Hepatocyte (in vitro differentiated cells): Measurements from ENCODE around the gene COPS9. TPM values are rescaled to one million over a fixed set of nuclear protein-coding genes. Genes with fewer than 3 reads are reported as not detected.

Experiments
- DNase-seq: peaks from one replicate; pipeline ENCODE4 v3.0.0-alpha.2; 2016; ENCODE audit warnings: low spot score
- H2AFZ ChIP-seq: fragments of 200-600 bp; sonication (generic); 2 replicates; pipeline ENCODE4 v1.6.0; 2016; ENCODE audit warnings: antibody characterized with exemption, mild to moderate bottlenecking
- H3K27ac ChIP-seq: fragments of 200-600 bp; sonication (generic); 2 replicates; pipeline ENCODE4 v1.5.1; 2016; ENCODE audit warnings: mild to moderate bottlenecking
- H3K27me3 ChIP-seq: fragments of 200-600 bp; sonication (generic); 2 replicates; pipeline ENCODE4 v1.6.1; 2016
- H3K36me3 ChIP-seq: fragments of 200-600 bp; sonication (generic); replicated peaks from 2 replicates; pipeline ENCODE4 v1.5.1; 2016; ENCODE audit warnings: low read depth; ENCODE audit not compliant: insufficient read depth
- H3K4me1 ChIP-seq: fragments of 200-600 bp; sonication (generic); 2 replicates; pipeline ENCODE4 v1.5.1; 2016; ENCODE audit warnings: mild to moderate bottlenecking, moderate library complexity; ENCODE audit not compliant: insufficient read depth
- H3K4me2 ChIP-seq: fragments of 200-600 bp; sonication (generic); 2 replicates; pipeline ENCODE4 v1.6.0; 2016
- H3K4me3 ChIP-seq: fragments of 200-600 bp; sonication (generic); 2 replicates; pipeline ENCODE4 v1.5.1; 2016; ENCODE audit warnings: mild to moderate bottlenecking
- H3K79me2 ChIP-seq: fragments of 200-600 bp; sonication (generic); 2 replicates; pipeline ENCODE4 v1.6.0; 2017; ENCODE audit warnings: mild to moderate bottlenecking
- H3K9me2 ChIP-seq: fragments of 200-600 bp; sonication (generic); replicated peaks from 2 replicates; pipeline ENCODE4 v1.6.0; 2017; ENCODE audit warnings: mild to moderate bottlenecking; ENCODE audit not compliant: insufficient read depth
- H3K9me3 ChIP-seq: fragments of 200-600 bp; sonication (generic); 2 replicates; pipeline ENCODE4 v1.5.1; 2016; ENCODE audit warnings: low read depth, mild to moderate bottlenecking
- H4K20me1 ChIP-seq: fragments of 200-600 bp; sonication (generic); 2 replicates; pipeline ENCODE4 v1.6.0; 2016; ENCODE audit warnings: mild to moderate bottlenecking; ENCODE audit not compliant: insufficient read depth, poor library complexity, severe bottlenecking
- EZH2 ChIP-seq: fragments of 200-600 bp; sonication (generic); IDR thresholded peaks from 2 replicates; pipeline ENCODE4 v1.6.1; 2016; ENCODE audit warnings: antibody characterized with exemption, mild to moderate bottlenecking, borderline replicate concordance
- EZH2phosphoT487 ChIP-seq: fragments of 200-600 bp; sonication (generic); IDR thresholded peaks from one replicate; pipeline ENCODE4 v1.6.1; 2018; ENCODE audit warnings: antibody characterized with exemption, mild to moderate bottlenecking, low read depth, moderate library complexity; ENCODE audit not compliant: unreplicated experiment, severe bottlenecking
- WGBS: methylation state at CpG from one replicate; pipeline ENCODE4 v1.1.6; 2016; ENCODE audit warnings: low lambda C conversion rate; ENCODE audit errors: missing lambda C conversion rate; 5-methylcytosine and 5-hydroxymethylcytosine counted together
- polyA plus RNA-seq: library from polyadenylated mRNA; unstranded; fragments of >200 nt; fragmentation: Nextera tagmentation; extraction: Ambion mirVana; gene quantifications from 2 replicates; pipeline ENCODE4 v1.2.1, GENCODE V29; 2016
- total RNA-seq: library from RNA; depleted of rRNA; stranded (reverse); fragments of >200 nt; gene quantifications from 2 replicates; pipeline ENCODE4 v1.2.3, GENCODE V29; 2014
- TF ChIP-seq, protein P1 (sequence below): fragments of 200-600 bp; sonication (generic); IDR thresholded peaks from 2 replicates; pipeline ENCODE4 v1.5.1; 2016; ENCODE audit warnings: antibody characterized with exemption, mild to moderate bottlenecking; ENCODE audit not compliant: poor library complexity

Gene COPS9
- total and polyA plus RNA-seq, 2 experiments from 2014 or later = 109 to 300 TPM

DNA sequence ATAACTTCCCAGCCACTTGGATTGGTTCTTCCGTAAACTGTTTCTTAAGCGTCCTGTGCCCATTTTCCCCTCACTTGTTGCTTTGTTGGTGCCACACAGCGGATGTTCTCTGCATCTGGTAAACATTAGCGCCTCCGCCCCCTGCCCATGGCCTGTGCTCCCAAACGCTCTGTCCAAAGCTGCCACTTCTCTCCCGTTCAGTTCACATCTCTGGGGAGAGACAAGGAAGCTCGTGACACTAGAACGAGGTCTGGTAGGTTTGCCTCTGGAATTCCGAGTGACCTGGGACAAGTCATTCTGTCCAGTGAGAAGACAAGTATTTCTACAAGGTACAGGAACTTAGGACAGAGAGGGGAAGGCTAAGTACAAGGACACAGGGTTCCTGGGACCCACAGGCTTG is 9.4 kb downstream of the COPS9 start:
- H4K20me1 ChIP-seq = no peaks in the 10 kb centered on the region
- WGBS = 93% methylated on average over 10 of the region's 10 CpGs
- H3K9me3 ChIP-seq = no peaks in the 10 kb centered on the region
- no peaks in the 10 kb centered on the region for H3K79me2 ChIP-seq
- H3K9me2 ChIP-seq = no peaks in the 10 kb centered on the region
- TF ChIP-seq, protein P1, sequence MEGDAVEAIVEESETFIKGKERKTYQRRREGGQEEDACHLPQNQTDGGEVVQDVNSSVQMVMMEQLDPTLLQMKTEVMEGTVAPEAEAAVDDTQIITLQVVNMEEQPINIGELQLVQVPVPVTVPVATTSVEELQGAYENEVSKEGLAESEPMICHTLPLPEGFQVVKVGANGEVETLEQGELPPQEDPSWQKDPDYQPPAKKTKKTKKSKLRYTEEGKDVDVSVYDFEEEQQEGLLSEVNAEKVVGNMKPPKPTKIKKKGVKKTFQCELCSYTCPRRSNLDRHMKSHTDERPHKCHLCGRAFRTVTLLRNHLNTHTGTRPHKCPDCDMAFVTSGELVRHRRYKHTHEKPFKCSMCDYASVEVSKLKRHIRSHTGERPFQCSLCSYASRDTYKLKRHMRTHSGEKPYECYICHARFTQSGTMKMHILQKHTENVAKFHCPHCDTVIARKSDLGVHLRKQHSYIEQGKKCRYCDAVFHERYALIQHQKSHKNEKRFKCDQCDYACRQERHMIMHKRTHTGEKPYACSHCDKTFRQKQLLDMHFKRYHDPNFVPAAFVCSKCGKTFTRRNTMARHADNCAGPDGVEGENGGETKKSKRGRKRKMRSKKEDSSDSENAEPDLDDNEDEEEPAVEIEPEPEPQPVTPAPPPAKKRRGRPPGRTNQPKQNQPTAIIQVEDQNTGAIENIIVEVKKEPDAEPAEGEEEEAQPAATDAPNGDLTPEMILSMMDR = no peak
- no peak for TF ChIP-seq EZH2phosphoT487
- TF ChIP-seq EZH2 = no peak
- H3K27me3 ChIP-seq = no peaks in the 10 kb centered on the region
- no peak overlapping the region for H3K4me2 ChIP-seq
- no peak overlapping the region for H3K27ac ChIP-seq
- no peak overlapping the region for H2AFZ ChIP-seq
- H3K36me3 ChIP-seq = no peaks in the 10 kb centered on the region
- H3K4me3 ChIP-seq = no peak overlapping the region
- no peak for DNase-seq
- no peaks in the 10 kb centered on the region for H3K4me1 ChIP-seq

DNA sequence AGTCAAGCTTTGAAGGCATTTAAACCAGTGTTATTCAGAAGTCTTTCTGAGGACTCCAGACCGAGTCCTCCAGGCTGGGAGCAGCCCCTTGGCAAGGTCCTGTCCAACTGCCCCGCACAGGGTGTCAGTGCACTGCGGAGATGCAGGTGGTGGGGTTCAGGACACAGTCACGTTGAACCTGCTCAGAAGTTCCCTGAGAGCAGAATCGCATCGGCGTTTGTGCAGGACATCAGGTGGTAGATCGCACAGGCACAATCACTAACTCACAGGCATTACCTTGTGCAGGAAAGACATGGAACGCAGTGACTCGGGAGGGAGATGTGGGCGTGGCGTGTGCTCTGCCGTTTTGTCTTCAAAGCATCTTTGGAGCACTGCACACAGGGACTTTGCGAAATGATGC is 10.4 kb downstream of the COPS9 start:
- H4K20me1 ChIP-seq = no peaks in the 10 kb centered on the region
- H3K4me2 ChIP-seq = no peak overlapping the region
- H3K4me3 ChIP-seq = no peak overlapping the region
- H3K9me3 ChIP-seq = no peaks in the 10 kb centered on the region
- no peak overlapping the region for H2AFZ ChIP-seq
- no peaks in the 10 kb centered on the region for H3K36me3 ChIP-seq
- no peak for TF ChIP-seq EZH2phosphoT487
- H3K4me1 ChIP-seq = no peaks in the 10 kb centered on the region
- H3K79me2 ChIP-seq = no peaks in the 10 kb centered on the region
- WGBS = 96% methylated on average over 14 of the region's 14 CpGs
- H3K27ac ChIP-seq = no peak overlapping the region
- no peaks in the 10 kb centered on the region for H3K27me3 ChIP-seq
- no peaks in the 10 kb centered on the region for H3K9me2 ChIP-seq
- DNase-seq = no peak

DNA sequence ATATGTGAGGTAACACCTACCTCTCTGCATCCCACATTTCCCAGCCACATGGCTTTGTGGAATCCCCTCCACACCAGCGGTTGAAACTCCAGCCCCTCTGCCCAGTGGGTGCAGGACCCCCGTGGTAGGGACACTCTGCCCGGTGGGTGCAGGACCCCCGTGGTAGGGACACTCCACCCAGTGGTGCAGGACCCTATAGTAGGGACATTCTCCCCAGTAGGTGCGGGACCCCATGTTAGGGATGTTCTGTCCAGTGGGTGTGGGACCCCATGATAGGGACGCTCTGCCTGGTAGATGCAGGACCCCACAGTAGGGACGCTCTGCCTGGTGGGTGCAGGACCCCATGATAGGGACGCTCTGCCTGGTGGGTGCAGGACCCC is 11.5 kb downstream of the COPS9 start:
- no peaks in the 10 kb centered on the region for H3K4me1 ChIP-seq
- no peaks in the 10 kb centered on the region for H3K36me3 ChIP-seq
- no peaks in the 10 kb centered on the region for H3K27me3 ChIP-seq
- TF ChIP-seq EZH2phosphoT487 (no peak), EZH2 (no peak)
- TF ChIP-seq, protein P1 = no peak
- H3K9me3 ChIP-seq = no peaks in the 10 kb centered on the region
- no peak overlapping the region for H3K4me2 ChIP-seq
- H3K9me2 ChIP-seq = no peaks in the 10 kb centered on the region
- no peak overlapping the region for H3K27ac ChIP-seq
- no peak overlapping the region for H3K4me3 ChIP-seq
- no peaks in the 10 kb centered on the region for H3K79me2 ChIP-seq
- H4K20me1 ChIP-seq = no peaks in the 10 kb centered on the region
- no peak overlapping the region for H2AFZ ChIP-seq
- WGBS = 93% methylated on average over 7 of the region's 8 CpGs
- DNase-seq = no peak

DNA sequence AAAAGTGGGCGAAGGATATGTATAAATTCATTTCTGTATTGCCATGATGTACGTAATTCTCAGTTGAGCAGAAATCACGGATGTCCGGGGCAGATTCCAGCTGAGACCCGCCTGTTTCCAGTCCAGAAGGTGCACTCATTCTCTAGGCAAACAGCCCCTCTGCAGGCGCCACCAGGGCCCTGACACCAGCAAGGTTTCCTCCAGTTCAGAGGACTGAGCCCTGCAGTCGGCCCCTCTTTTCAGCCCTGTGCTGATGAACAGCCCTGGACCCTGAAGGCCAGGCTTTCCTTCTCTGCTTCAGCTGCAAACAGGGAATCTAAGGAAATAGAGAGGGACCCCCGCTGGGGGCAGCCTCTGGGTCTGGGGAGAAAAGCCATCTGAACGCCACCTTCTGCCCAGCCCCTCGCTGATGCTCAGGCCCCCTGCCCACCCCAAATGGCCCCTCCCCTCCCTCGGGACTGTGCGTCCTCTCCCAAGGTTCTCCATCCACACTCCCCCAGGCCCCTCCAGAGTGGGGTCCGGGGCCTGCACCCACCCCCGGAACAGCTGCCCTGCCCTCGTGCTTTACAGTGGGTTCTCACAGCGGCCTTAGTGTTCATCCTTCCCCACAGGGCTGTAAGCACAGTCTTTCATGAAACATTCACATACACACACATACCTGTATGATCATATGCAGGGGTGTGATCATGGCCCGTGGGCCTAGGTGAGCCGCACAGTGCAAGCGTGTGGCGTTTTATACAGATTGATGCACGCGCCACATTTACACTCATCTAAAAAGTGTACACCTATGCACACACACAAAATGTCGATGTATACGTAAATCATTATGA is 12.1 kb downstream of the COPS9 start:
- no peak for TF ChIP-seq EZH2
- TF ChIP-seq, protein P1 = no peak
- no peak for TF ChIP-seq EZH2phosphoT487
- no peaks in the 10 kb centered on the region for H4K20me1 ChIP-seq
- no peak overlapping the region for H3K4me3 ChIP-seq
- H3K4me2 ChIP-seq = no peak overlapping the region
- 94% methylated on average over 23 of the region's 24 CpGs for WGBS
- H3K9me3 ChIP-seq = no peaks in the 10 kb centered on the region
- no peak for DNase-seq
- H2AFZ ChIP-seq = no peak overlapping the region
- no peak overlapping the region for H3K27ac ChIP-seq
- H3K4me1 ChIP-seq = no peaks in the 10 kb centered on the region
- no peaks in the 10 kb centered on the region for H3K27me3 ChIP-seq
- no peaks in the 10 kb centered on the region for H3K9me2 ChIP-seq
- H3K36me3 ChIP-seq = no peaks in the 10 kb centered on the region
- no peaks in the 10 kb centered on the region for H3K79me2 ChIP-seq
